ENCODE data around the gene BCAP31. TPM values are rescaled to one million over a fixed set of nuclear protein-coding genes. Genes with fewer than 3 reads are reported as not detected.

Gene BCAP31
- total and polyA plus RNA-seq, 2 of the 13 experiments (the other 11 are each of a cell fraction or from before 2014, with no cell fraction given) = 139 to 178 TPM

GRCh38 chrX:153726286-153727122 lies 2.3 kb upstream of the BCAP31 start (continued):
- TF ChIP-seq PCBP1 (IDR thresholded peaks at IDR 0.05; ENCODE audit: borderline replicate concordance, low read depth, low read length) = 0 out of 2 replicates have a peak, but pooled peaks have one; percentile 57
- no peak for TF ChIP-seq CEBPG (CRISPR knock-in tag; IDR thresholded peaks at IDR 0.05)
- TF ChIP-seq ZNF768 (CRISPR knock-in tag; IDR thresholded peaks at IDR 0.05) = 0 out of 2 replicates have a peak, but pooled peaks have one; percentile 44
- TF ChIP-seq, protein P1, sequence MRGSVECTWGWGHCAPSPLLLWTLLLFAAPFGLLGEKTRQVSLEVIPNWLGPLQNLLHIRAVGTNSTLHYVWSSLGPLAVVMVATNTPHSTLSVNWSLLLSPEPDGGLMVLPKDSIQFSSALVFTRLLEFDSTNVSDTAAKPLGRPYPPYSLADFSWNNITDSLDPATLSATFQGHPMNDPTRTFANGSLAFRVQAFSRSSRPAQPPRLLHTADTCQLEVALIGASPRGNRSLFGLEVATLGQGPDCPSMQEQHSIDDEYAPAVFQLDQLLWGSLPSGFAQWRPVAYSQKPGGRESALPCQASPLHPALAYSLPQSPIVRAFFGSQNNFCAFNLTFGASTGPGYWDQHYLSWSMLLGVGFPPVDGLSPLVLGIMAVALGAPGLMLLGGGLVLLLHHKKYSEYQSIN (CRISPR knock-in tag; IDR thresholded peaks at IDR 0.05; ENCODE audit: borderline replicate concordance) = no peak
- peak; percentile 6; the same call in 1 of the 2 replicates for TF ChIP-seq HHEX (CRISPR knock-in tag; IDR thresholded peaks at IDR 0.05)
- TF ChIP-seq, protein P2, sequence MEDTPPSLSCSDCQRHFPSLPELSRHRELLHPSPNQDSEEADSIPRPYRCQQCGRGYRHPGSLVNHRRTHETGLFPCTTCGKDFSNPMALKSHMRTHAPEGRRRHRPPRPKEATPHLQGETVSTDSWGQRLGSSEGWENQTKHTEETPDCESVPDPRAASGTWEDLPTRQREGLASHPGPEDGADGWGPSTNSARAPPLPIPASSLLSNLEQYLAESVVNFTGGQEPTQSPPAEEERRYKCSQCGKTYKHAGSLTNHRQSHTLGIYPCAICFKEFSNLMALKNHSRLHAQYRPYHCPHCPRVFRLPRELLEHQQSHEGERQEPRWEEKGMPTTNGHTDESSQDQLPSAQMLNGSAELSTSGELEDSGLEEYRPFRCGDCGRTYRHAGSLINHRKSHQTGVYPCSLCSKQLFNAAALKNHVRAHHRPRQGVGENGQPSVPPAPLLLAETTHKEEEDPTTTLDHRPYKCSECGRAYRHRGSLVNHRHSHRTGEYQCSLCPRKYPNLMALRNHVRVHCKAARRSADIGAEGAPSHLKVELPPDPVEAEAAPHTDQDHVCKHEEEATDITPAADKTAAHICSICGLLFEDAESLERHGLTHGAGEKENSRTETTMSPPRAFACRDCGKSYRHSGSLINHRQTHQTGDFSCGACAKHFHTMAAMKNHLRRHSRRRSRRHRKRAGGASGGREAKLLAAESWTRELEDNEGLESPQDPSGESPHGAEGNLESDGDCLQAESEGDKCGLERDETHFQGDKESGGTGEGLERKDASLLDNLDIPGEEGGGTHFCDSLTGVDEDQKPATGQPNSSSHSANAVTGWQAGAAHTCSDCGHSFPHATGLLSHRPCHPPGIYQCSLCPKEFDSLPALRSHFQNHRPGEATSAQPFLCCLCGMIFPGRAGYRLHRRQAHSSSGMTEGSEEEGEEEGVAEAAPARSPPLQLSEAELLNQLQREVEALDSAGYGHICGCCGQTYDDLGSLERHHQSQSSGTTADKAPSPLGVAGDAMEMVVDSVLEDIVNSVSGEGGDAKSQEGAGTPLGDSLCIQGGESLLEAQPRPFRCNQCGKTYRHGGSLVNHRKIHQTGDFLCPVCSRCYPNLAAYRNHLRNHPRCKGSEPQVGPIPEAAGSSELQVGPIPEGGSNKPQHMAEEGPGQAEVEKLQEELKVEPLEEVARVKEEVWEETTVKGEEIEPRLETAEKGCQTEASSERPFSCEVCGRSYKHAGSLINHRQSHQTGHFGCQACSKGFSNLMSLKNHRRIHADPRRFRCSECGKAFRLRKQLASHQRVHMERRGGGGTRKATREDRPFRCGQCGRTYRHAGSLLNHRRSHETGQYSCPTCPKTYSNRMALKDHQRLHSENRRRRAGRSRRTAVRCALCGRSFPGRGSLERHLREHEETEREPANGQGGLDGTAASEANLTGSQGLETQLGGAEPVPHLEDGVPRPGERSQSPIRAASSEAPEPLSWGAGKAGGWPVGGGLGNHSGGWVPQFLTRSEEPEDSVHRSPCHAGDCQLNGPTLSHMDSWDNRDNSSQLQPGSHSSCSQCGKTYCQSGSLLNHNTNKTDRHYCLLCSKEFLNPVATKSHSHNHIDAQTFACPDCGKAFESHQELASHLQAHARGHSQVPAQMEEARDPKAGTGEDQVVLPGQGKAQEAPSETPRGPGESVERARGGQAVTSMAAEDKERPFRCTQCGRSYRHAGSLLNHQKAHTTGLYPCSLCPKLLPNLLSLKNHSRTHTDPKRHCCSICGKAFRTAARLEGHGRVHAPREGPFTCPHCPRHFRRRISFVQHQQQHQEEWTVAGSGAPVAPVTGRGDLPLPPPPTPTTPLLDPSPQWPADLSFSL (CRISPR knock-in tag; IDR thresholded peaks at IDR 0.05) = no peak
- TF ChIP-seq ZNF614 (CRISPR knock-in tag; IDR thresholded peaks at IDR 0.05; ENCODE audit: borderline replicate concordance) = peak; percentile 76; the same call in 1 of the 2 replicates
- TF ChIP-seq, protein P3, sequence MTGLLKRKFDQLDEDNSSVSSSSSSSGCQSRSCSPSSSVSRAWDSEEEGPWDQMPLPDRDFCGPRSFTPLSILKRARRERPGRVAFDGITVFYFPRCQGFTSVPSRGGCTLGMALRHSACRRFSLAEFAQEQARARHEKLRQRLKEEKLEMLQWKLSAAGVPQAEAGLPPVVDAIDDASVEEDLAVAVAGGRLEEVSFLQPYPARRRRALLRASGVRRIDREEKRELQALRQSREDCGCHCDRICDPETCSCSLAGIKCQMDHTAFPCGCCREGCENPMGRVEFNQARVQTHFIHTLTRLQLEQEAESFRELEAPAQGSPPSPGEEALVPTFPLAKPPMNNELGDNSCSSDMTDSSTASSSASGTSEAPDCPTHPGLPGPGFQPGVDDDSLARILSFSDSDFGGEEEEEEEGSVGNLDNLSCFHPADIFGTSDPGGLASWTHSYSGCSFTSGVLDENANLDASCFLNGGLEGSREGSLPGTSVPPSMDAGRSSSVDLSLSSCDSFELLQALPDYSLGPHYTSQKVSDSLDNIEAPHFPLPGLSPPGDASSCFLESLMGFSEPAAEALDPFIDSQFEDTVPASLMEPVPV (CRISPR knock-in tag; IDR thresholded peaks at IDR 0.05) = peak; percentile 56; the same call in 1 of the 2 replicates
- no peak for TF ChIP-seq ZXDC (CRISPR knock-in tag; IDR thresholded peaks at IDR 0.05)
- peak; percentile 65; the same call in 1 of the 2 replicates for TF ChIP-seq SP5 (CRISPR knock-in tag; IDR thresholded peaks at IDR 0.05; ENCODE audit: borderline replicate concordance, low read depth)
- TF ChIP-seq, protein P4, sequence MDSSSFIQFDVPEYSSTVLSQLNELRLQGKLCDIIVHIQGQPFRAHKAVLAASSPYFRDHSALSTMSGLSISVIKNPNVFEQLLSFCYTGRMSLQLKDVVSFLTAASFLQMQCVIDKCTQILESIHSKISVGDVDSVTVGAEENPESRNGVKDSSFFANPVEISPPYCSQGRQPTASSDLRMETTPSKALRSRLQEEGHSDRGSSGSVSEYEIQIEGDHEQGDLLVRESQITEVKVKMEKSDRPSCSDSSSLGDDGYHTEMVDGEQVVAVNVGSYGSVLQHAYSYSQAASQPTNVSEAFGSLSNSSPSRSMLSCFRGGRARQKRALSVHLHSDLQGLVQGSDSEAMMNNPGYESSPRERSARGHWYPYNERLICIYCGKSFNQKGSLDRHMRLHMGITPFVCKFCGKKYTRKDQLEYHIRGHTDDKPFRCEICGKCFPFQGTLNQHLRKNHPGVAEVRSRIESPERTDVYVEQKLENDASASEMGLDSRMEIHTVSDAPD (CRISPR knock-in tag; IDR thresholded peaks at IDR 0.05) = peak; percentile 59; the same call in 1 of the 2 replicates
- peak; percentile 98 for TF ChIP-seq NR1H2 (CRISPR knock-in tag; IDR thresholded peaks at IDR 0.05; ENCODE audit: borderline replicate concordance, low read depth)
- peak; percentile 43; the same call in 1 of the 2 replicates for TF ChIP-seq POGZ (CRISPR knock-in tag; IDR thresholded peaks at IDR 0.05)
- TF ChIP-seq BRCA1 (CRISPR knock-in tag; IDR thresholded peaks at IDR 0.05) = no peak

Measured in HepG2 (cell line).